ENCODE data around the gene CFB.
"Not testable (repeated sequence)": the region's sequence is repeated elsewhere in the genome, so short reads cannot be mapped to it uniquely, and the experiment has no call there.

Gene CFB

DNA sequence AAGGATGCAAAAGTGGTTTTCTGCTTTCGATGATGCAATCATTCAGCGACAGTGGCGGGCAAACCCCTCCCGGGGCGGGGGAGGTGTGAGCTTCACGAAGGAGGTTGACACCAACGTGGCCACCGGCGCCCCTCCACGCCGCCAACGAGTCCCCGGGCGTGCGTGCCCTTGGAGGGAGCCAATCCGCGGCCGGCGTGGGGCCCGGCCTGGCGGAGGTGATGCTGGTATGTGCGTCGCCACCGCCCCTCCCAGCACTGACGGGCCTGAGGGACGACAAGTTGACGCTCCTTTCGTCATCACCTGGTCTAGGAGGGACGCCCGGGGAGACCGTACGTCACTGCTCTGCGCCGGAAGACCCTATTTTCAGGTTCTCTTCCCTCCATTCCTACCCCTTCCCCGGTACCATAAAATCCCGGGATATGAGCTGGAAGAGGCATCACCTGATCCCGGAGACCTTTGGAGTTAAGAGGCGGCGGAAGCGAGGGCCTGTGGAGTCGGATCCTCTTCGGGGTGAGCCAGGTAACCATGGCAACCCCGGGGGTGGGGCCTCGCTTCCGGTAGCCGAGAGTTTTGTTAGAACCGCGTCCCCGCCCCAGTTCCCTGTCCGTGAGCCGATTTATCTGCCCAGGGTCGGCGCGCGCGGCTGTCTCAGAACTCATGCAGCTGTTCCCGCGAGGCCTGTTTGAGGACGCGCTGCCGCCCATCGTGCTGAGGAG, 26.3 kb downstream of the CFB start, which contains the start of gene DXO:
DXO (minus strand) TSS at position 146 of the 716 bp plus-strand sequence. CDS start 463 bp downstream, outside the sequence.
- DNase-seq: peak; percentile 100

DNA sequence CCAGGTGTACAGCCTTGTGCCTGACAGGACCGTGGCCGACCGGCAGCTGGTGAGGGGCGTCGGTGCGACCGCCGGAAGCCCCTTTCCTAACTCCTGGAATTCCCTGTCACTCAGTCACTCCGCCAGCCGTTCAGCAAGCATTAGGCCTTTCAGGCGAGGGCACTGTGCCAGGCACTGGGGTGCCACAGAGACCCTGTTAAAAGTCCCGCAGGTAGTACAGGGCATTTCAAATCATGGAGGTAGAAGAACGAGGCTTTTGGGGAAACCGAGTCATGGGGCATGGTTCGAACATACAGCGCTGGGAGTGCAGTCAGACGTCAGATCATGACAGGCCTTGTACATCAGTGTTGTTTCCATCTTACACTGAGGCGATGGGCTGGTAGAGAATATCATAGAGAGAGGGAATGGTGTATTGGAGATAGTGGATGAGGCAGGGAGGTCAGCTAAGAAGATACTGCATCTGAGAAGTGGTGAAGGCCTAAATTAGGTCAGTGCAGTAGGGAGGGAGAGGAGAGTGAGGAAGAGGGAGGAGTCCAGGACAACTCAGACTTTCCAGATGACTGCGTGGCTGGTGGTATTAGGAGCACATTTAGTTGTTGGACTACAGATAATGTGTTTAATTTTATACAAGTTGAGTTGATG, 26.9 kb downstream of the CFB start:
- no peak for DNase-seq

DNA sequence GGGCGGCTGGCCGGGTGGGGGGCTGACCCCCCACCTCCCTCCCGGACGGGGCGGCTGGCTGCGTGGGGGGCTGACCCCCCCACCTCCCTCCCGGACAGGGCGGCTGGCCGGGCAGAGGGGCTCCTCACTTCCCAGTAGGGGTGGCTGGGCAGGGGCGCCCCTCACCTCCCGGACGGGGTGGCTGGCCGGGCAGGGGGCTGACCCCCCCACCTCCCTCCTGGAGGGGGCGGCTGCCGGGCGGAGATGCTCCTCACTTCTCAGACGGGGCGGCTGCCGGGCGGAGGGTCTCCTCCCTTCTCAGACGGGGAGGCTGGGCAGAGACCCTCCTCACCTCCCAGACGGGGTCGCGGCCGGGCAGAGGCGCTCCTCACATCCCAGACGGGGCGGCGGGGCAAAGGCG, 30.2 kb downstream of the CFB start:
- DNase-seq: not testable (repeated sequence)

DNA sequence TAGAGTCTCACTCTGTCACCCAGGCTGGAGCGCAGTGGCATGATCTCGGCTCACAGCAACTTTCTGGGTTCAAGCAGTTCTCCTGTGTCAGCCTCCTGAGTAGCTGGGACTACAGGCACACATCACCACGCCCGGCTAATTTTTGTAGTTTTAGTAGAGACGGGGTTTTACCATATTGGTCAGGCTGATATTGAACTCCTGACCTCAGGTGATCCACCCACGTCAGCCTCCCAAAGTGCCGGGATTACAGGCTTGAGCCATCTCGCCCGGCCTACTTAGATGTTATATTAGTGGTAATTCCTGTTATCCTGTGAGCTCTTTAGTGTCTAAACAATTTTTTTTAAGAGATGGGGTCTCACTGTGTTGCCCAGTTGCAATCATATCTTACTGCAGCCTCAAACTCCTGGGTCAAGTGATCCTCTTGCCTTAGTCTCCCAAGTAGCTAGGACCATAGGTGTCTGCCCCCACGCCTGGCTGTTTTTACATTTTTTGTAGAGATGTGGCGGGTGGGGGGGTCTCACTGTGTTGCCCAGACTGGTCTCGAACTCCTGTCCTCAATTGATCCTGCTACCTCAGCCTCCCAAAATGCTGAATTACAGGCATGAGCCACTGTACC, 32.0 kb downstream of the CFB start:
- no peak for DNase-seq

DNA sequence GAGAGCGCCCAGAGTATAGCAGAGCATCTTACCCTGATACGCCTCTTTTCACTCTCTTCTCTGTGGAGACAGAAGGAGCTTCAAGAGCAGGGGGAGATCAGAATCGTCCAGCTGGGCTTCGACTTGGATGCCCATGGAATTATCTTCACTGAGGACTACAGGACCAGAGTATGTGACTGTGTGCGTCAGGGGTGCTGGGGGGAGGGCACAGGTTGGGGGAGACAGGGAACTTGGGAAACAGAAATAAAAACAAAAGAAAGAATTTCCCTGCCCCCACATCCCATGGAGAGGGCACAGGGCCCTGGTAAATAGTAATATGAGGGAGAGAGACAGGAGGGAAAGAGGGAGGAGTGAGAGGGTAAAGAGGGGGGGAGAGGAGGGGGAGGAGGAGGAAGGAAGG, 32.9 kb downstream of the CFB start:
- no peak for DNase-seq

DNA sequence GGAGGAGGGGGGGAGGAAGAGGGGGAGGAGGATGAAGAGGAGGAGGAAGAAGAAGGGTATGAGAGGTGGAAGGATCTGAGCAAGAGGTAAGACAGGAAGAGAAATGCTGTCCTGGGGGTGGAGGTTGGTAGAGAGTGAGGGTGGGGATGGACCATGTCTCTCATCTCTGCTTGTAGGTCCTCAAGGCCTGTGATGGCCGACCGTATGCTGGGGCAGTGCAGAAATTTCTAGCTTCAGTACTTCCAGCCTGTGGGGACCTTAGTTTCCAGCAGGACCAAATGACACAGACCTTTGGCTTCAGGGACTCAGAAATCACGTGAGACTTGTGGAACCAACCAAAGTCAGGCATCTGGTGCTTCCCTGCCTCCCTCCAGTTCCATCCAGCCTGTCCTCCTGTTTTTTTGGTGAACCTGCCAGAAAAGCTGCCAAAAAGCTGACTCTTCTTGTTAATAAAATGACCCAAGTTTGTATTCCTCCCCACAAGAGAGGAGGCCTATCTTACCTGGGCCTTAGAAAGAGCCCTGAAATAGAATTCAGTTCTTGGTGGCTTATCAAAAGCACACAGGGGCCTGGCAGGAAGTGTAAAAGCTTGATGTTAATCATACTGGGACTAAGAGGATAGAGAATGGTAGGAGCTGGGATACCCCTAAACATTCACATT, 33.5 kb downstream of the CFB start:
- DNase-seq: no peak

DNA sequence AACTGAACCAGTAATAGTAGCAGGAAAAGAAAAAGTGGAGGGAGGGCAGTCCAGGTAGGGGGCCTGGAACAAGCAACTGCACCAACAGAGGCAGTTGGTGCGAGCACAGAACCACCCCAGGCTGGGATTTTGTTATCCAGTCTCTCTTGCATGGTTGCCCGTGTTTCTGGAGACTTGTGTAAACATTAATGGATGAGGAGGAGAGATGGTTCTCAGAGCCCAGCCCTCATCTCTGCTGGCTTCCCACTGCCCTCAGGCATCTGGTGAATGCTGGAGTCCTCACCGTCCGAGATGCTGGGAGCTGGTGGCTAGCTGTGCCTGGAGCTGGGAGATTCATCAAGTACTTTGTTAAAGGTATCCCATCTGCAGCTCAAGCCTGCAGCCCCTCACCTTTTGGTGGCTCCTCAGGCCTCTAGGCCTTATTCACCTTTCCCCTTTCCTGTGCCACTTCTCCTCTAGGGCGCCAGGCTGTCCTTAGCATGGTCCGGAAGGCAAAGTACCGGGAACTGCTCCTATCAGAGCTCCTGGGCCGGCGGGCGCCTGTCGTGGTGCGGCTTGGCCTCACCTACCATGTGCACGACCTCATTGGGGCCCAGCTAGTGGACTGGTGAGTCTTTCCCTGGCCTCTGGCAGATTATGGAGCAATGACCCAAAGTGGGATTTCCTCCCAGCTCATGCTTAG, 34.4 kb downstream of the CFB start:
- not testable (repeated sequence) for DNase-seq

DNA sequence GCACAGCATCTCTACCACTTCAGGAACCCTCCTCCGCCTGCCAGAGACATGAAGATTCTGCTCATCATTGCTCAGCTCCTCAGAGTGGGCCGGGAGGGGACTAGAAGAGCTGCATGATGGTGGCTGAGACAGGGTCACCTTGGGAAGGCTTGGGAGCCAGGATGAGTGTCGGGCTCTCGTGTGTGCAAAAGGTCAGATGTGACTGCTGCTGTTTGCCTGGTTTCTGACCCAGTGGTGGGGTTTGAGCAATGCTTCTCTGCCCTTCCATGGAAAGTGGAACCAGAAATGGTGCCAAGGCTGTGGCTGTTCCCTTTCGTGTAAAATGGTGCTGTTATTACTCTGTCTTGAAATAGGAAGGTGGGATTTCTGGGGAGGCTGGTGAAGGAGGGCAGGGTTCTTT, 35.1 kb downstream of the CFB start:
- DNase-seq: not testable (repeated sequence)

DNA sequence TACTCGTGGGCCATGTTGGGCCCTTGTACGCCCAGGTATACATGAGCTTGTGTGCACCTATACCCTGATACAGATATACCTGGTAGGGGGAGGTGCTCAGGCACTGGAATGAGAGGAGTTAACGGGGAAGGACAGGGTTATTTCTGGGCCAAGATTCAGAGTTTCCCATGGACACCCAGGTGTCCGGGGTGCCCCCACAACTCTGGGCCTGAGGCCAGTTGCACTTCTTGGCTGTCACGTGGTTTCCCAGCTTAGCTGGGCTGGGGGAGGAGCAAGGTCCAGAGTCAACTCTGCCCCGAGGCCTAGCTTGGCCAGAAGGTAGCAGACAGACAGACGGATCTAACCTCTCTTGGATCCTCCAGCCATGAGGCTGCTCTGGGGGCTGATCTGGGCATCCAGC, 35.8 kb downstream of the CFB start, which contains the start of gene C4A:
C4A (plus strand) TSS at position 314 of the 400 bp plus-strand sequence; CDS start at position 365, 51 bp downstream.
- DNase-seq: not testable (repeated sequence)

DNA sequence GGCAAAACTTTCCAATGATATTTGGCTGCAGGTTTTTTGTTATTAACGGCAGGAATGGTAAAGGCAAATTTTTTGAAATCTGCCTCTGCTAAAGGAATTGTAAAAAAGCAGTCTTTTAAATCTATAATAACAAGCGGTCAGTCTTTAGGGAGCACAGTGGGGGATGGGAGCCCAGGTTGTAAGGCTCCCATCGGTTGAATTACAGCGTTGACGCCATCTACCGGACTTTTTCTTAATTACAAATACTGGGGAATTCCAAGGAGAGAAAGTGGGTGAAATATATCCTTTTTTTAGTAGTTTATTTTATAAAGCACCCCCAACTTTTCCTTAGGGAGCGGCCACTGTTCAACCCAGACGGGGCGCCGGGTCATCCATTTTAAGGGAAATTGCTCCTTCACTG, 43.5 kb downstream of the CFB start:
- DNase-seq: not testable (repeated sequence)

DNA sequence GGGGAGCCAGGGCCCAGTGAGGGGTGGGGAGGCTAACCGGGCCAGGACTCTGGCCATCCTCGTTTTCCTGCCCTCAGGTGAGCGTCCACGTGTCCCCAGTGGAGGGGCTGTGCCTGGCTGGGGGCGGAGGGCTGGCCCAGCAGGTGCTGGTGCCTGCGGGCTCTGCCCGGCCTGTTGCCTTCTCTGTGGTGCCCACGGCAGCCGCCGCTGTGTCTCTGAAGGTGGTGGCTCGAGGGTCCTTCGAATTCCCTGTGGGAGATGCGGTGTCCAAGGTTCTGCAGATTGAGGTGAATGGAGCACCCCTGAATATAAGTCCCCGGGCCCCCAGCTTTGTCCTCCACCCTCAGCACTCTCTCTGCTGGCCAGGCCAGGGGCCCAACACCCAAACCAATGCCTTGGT, 48.5 kb downstream of the CFB start:
- not testable (repeated sequence) for DNase-seq

DNA sequence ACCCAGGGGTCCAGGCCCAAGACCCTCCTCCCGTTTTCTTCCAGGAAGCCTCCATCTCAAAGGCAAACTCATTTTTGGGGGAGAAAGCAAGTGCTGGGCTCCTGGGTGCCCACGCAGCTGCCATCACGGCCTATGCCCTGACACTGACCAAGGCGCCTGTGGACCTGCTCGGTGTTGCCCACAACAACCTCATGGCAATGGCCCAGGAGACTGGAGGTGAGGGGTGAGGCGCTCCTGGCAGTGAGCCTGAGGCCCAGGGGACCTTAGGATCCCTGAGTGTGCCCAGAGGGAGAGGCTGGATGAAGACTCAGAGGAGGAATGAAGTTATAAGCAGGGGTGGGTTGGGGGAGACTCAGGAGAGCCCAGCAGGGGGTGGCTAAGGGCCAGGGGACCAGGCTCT, 50.5 kb downstream of the CFB start:
- not testable (repeated sequence) for DNase-seq
